ENCODE results near the gene TMEM147. TPM values are rescaled to one million over a fixed set of nuclear protein-coding genes. Genes with fewer than 3 reads are reported as not detected.

TMEM147 gene
- total RNA-seq, 1 donor from 2014 or later: 104 TPM

DNA sequence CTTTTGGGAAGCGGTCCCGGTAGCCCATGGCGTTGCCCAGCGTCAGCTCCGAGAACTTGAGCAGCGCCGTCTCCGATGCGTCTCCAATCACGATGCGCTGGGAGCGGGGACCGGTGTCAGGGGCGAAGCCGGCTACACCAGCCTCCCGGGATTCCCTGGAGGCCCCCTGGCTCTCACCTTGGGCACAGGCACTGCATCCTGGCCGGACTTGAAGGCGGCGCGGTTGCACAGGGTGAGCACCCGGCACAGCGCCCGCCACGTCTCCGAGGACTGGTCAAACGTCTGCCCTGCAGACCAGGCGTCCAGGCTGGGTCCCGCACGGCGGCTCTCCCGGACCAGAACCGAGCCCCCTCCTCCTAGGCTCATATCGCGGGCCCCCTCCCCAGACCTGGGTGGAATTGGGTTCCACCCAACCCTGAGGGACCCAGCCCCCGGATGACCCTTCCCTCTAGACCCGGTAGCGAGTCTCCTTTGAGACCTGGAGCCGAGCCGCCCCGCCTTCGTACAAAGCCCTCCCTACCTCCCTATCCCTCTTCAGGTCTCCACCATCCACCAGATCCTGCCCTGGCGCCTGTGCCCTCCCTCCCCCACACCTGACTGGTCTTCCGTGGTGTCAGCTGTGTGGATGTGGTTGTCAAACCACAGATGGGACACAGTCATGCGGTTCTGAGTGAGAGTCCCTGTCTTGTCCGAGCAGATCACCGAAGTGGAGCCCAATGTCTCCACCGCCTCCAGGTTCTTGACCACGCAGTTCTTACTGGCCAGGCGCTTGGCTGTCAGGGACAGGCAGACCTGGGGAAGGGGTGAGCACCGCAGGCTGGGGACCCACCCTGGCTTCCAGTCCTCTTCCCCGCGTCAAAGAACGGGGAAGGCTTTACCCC lies 13.2 kb downstream of the TMEM147 start:
- no peak for DNase-seq (ENCODE audit: extremely low spot score, unreplicated experiment)
- Mint-ChIP-seq H3K27me3 (peaks cover 62% of the 10 kb centered on the region), H3K4me3 (peak overlapping the region; percentile 76)

DNA sequence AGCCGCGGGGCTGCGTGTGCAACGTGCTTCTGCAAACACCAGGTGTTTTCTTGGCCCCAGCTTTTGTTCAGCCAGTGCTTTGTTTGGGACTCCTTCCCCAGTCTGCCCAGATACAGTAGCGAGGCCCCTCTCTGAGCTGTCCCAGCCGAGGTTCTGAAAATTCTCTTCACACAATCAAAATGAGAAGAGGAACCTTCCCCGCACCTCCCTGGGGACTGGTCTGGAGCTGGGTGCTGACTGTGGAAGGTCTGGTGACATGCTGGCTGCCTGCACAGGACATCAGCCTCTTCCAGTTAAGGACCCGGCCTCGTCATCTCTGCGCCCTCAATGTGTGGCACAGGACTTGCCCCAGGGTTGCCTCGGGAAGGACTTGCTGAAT lies 13.8 kb downstream of the TMEM147 start:
- no peak overlapping the region for H3K27ac Mint-ChIP-seq
- H3K36me3 Mint-ChIP-seq: no peaks in the 10 kb centered on the region
- peaks cover 59% of the 10 kb centered on the region for H3K27me3 Mint-ChIP-seq
- H3K9me3 Mint-ChIP-seq: no peaks in the 10 kb centered on the region
- TF ChIP-seq, protein P1, sequence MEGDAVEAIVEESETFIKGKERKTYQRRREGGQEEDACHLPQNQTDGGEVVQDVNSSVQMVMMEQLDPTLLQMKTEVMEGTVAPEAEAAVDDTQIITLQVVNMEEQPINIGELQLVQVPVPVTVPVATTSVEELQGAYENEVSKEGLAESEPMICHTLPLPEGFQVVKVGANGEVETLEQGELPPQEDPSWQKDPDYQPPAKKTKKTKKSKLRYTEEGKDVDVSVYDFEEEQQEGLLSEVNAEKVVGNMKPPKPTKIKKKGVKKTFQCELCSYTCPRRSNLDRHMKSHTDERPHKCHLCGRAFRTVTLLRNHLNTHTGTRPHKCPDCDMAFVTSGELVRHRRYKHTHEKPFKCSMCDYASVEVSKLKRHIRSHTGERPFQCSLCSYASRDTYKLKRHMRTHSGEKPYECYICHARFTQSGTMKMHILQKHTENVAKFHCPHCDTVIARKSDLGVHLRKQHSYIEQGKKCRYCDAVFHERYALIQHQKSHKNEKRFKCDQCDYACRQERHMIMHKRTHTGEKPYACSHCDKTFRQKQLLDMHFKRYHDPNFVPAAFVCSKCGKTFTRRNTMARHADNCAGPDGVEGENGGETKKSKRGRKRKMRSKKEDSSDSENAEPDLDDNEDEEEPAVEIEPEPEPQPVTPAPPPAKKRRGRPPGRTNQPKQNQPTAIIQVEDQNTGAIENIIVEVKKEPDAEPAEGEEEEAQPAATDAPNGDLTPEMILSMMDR (conservative IDR thresholded peaks at IDR 0.05): no peak
- H3K4me3 Mint-ChIP-seq: no peak overlapping the region
- peaks cover 4% of the 10 kb centered on the region for H3K4me1 Mint-ChIP-seq (ENCODE audit: unreplicated experiment)
- no peak for DNase-seq (ENCODE audit: extremely low spot score, unreplicated experiment)

More for the DNA sequence above, 13.2 kb downstream of the TMEM147 start:
- TF ChIP-seq, protein P1 (conservative IDR thresholded peaks at IDR 0.05): no peak
- Mint-ChIP-seq H3K9me3 (no peaks in the 10 kb centered on the region), H3K4me1 (ENCODE audit: unreplicated experiment) (peaks cover 4% of the 10 kb centered on the region), H3K36me3 (no peaks in the 10 kb centered on the region), H3K27ac (no peak overlapping the region)

DNA sequence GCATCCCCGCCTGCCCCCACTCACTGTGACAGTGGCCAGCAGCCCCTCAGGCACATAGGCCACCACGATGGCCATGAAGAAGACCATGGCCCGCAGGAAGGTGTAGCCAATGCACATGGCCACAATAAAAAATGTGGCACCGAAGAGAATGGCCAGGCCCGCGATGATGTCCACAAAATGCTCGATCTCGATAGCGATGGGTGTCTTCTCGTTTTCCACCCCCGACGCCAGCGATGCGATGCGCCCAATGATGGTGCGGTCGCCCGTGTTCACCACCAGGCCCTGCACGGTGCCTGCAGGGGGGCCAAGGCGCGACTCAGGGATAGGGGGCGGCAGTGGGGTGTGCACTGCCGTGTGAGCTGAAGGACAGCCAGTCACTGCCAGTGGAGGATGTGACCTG lies 14.4 kb downstream of the TMEM147 start:
- Mint-ChIP-seq H3K27me3 (peaks cover 57% of the 10 kb centered on the region), H3K36me3 (no peaks in the 10 kb centered on the region), H3K4me1 (ENCODE audit: unreplicated experiment) (peaks cover 4% of the 10 kb centered on the region), H3K4me3 (no peak overlapping the region), H3K9me3 (no peaks in the 10 kb centered on the region), H3K27ac (no peak overlapping the region)
- DNase-seq (ENCODE audit: extremely low spot score, unreplicated experiment): no peak
- TF ChIP-seq, protein P1 (conservative IDR thresholded peaks at IDR 0.05): no peak

DNA sequence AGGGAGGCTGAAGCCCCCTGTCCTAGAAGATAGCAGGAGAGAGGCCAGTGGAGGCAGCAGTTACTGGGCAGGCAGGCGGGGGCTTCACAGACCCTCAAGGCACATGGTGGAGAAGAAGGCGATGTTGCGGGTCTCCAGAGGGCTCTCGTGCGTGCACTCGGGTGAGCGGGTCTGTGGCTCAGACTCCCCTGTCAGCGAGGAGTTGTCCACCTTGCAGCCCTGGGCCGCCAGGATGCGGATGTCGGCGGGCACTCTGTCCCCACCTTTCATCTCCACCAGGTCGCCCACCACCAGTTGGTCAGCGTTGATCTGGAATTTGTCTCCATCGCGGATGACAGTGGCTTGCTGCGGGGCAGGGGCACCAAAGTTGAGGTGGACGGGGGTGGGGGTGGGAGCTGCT lies 14.8 kb downstream of the TMEM147 start:
- DNase-seq (ENCODE audit: extremely low spot score, unreplicated experiment): no peak
- Mint-ChIP-seq H3K4me3 (no peak overlapping the region), H3K9me3 (no peaks in the 10 kb centered on the region), H3K36me3 (no peaks in the 10 kb centered on the region), H3K27me3 (peaks cover 57% of the 10 kb centered on the region), H3K27ac (no peak overlapping the region), H3K4me1 (ENCODE audit: unreplicated experiment) (peaks cover 4% of the 10 kb centered on the region)
- TF ChIP-seq, protein P1 (conservative IDR thresholded peaks at IDR 0.05): no peak

DNA sequence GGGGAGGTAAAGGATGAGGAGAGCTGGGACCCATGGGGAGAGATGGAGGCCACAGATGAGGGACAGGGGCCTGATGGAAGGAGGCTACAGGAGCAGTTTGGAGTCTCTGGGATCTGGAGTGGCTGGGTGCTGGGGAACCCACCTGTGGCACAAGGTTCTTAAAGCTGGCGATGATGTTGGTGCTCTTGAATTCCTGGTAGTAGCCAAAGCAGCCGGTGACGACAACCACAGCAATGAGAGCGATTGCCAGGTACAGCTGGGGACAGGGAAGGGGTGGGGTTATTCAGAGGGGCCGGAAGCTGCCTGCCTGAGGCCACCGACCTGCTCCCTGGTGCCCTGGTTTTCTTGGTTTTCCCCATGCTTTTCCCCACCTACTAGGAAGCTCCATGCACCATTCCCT lies 15.3 kb downstream of the TMEM147 start:
- H3K27me3 Mint-ChIP-seq: peaks cover 59% of the 10 kb centered on the region
- H3K9me3 Mint-ChIP-seq: no peaks in the 10 kb centered on the region
- H3K36me3 Mint-ChIP-seq: no peaks in the 10 kb centered on the region
- peaks cover 4% of the 10 kb centered on the region for H3K4me1 Mint-ChIP-seq (ENCODE audit: unreplicated experiment)
- no peak for DNase-seq (ENCODE audit: extremely low spot score, unreplicated experiment)
- H3K4me3 Mint-ChIP-seq: no peak overlapping the region
- no peak overlapping the region for H3K27ac Mint-ChIP-seq
- TF ChIP-seq, protein P1 (conservative IDR thresholded peaks at IDR 0.05): no peak
